Loucy (cell line): ENCODE data around the gene VSIG8.

ENCODE experiments used
- H2AFZ ChIP-seq: fragments of 200-600 bp; sonication (generic); 2 replicates; pipeline ENCODE4 v1.6.0; 2016; ENCODE audit warnings: antibody characterized with exemption, mild to moderate bottlenecking, low read length, moderate library complexity
- H3F3A ChIP-seq: fragments of 200-600 bp; 2 replicates; pipeline ENCODE4 v1.6.0; 2016; ENCODE audit warnings: antibody characterized with exemption, low read depth, mild to moderate bottlenecking
- H3K27me3 ChIP-seq: fragments of 200-600 bp; sonication (generic); 2 replicates; pipeline ENCODE4 v1.6.1; 2014; ENCODE audit warnings: low read length, mild to moderate bottlenecking; ENCODE audit not compliant: insufficient read depth, poor library complexity, severe bottlenecking
- H3K36me3 ChIP-seq: fragments of 200-600 bp; sonication (generic); 2 replicates; pipeline ENCODE4 v1.6.1; 2016; ENCODE audit warnings: low read length; ENCODE audit not compliant: insufficient read depth
- H3K4me1 ChIP-seq: fragments of 200-600 bp; sonication (generic); 2 replicates; pipeline ENCODE4 v1.5.1; 2014; ENCODE audit warnings: low read length, mild to moderate bottlenecking; ENCODE audit not compliant: insufficient read depth, poor library complexity, severe bottlenecking
- H3K4me2 ChIP-seq: fragments of 200-600 bp; sonication (generic); 2 replicates; pipeline ENCODE4 v1.6.0; 2014; ENCODE audit warnings: antibody characterized with exemption, low read length, low read depth, mild to moderate bottlenecking; ENCODE audit not compliant: poor library complexity, severe bottlenecking
- H3K4me3 ChIP-seq: fragments of 200-600 bp; sonication (generic); 2 replicates; pipeline ENCODE4 v1.5.1; 2014; ENCODE audit warnings: low read length, mild to moderate bottlenecking, mixed read lengths; ENCODE audit not compliant: poor library complexity, severe bottlenecking
- H3K79me2 ChIP-seq: fragments of 200-600 bp; sonication (generic); 2 replicates; pipeline ENCODE4 v1.6.1; 2014; ENCODE audit warnings: low read length; ENCODE audit not compliant: insufficient read depth
- H3K9ac ChIP-seq: fragments of 200-600 bp; sonication (generic); 2 replicates; pipeline ENCODE4 v1.6.0; 2014; ENCODE audit warnings: mild to moderate bottlenecking, low read depth, low read length, moderate library complexity; ENCODE audit not compliant: poor library complexity, severe bottlenecking
- H3K9me2 ChIP-seq: fragments of 200-600 bp; sonication (generic); replicated peaks from 2 replicates; pipeline ENCODE4 v1.6.1; 2016; ENCODE audit warnings: low read depth, low read length, mixed read lengths
- H3K9me3 ChIP-seq: fragments of 200-600 bp; sonication (generic); 2 replicates; pipeline ENCODE4 v1.6.1; 2014; ENCODE audit warnings: mild to moderate bottlenecking, antibody characterized with exemption, low read length, low read depth; ENCODE audit not compliant: insufficient read depth
- H4K20me1 ChIP-seq: fragments of 200-600 bp; sonication (generic); 2 replicates; pipeline ENCODE4 v1.6.0; 2014; ENCODE audit warnings: antibody characterized with exemption, low read length, mild to moderate bottlenecking; ENCODE audit not compliant: insufficient read depth, poor library complexity, severe bottlenecking
- CTCF ChIP-seq: fragments of 200-600 bp; sonication (generic); conservative IDR thresholded peaks from 2 replicates; pipeline ENCODE4 v1.5.1; 2014; ENCODE audit warnings: mild to moderate bottlenecking, antibody characterized with exemption, low read length
- EZH2phosphoT487 ChIP-seq: fragments of 200-600 bp; IDR thresholded peaks from 2 replicates; pipeline ENCODE4 v1.6.1; 2018; ENCODE audit warnings: antibody characterized with exemption, mild to moderate bottlenecking, moderate library complexity, borderline replicate concordance

VSIG8 gene

GRCh38 chr1:159838715-159839114 lies 23.7 kb downstream of the VSIG8 start:
- Histone ChIP-seq H3K4me1 (peaks cover 21% of the 10 kb centered on the region), H3K27me3 (no peaks in the 10 kb centered on the region), H3K9ac (no peak overlapping the region), H3K4me2 (no peak overlapping the region), H3K36me3 (no peaks in the 10 kb centered on the region), H3K79me2 (no peaks in the 10 kb centered on the region), H3F3A (no peaks in the 10 kb centered on the region), H3K9me2 (no peaks in the 10 kb centered on the region), H3K9me3 (no peaks in the 10 kb centered on the region), H3K4me3 (no peak overlapping the region), H4K20me1 (no peaks in the 10 kb centered on the region), H2AFZ (no peak overlapping the region)
- TF ChIP-seq CTCF (no peak), EZH2phosphoT487 (no peak)

- Histone ChIP-seq H3K9me3 (no peaks in the 10 kb centered on the region), H3K9ac (no peak overlapping the region), H3F3A (no peaks in the 10 kb centered on the region), H3K9me2 (no peaks in the 10 kb centered on the region), H3K36me3 (no peaks in the 10 kb centered on the region), H3K4me3 (no peak overlapping the region), H4K20me1 (no peaks in the 10 kb centered on the region), H3K79me2 (no peaks in the 10 kb centered on the region), H3K4me2 (no peak overlapping the region), H3K27me3 (no peaks in the 10 kb centered on the region), H2AFZ (no peak overlapping the region), H3K4me1 (peaks cover 11% of the 10 kb centered on the region)
- no peak for TF ChIP-seq EZH2phosphoT487
- peak; percentile 37 for TF ChIP-seq CTCF
Measured at GRCh38 chr1:159835862-159836525, 26.5 kb downstream of the VSIG8 start.

GRCh38 chr1:159835356-159835755 lies 27.1 kb downstream of the VSIG8 start:
- no peaks in the 10 kb centered on the region for H4K20me1 ChIP-seq
- H3K9me2 ChIP-seq, result no peaks in the 10 kb centered on the region
- no peaks in the 10 kb centered on the region for H3K9me3 ChIP-seq
- no peak overlapping the region for H3K4me2 ChIP-seq
- peaks cover 11% of the 10 kb centered on the region for H3K4me1 ChIP-seq
- H3K27me3 ChIP-seq, result no peaks in the 10 kb centered on the region
- no peak overlapping the region for H3K9ac ChIP-seq
- no peaks in the 10 kb centered on the region for H3K79me2 ChIP-seq
- no peak overlapping the region for H2AFZ ChIP-seq
- no peaks in the 10 kb centered on the region for H3K36me3 ChIP-seq
- H3F3A ChIP-seq, result no peaks in the 10 kb centered on the region
- TF ChIP-seq EZH2phosphoT487 (no peak), CTCF (no peak)
- no peak overlapping the region for H3K4me3 ChIP-seq
